IPS DF 6.9 (cell line): ENCODE data around the gene CDH16.

Experiments used
- DNase-seq: peaks from one replicate; pipeline ENCODE4 v3.0.0-alpha.2; 2013; ENCODE audit warnings: low read depth, low spot score
- H3K27ac ChIP-seq: one replicate; pipeline ENCODE4 v1.5.1; 2013; ENCODE audit warnings: low read length, control low read depth
- H3K27me3 ChIP-seq: 2 replicates; pipeline ENCODE4 v1.6.1; 2013; ENCODE audit warnings: mild to moderate bottlenecking, low read length; ENCODE audit not compliant: control insufficient read depth, insufficient read depth
- H3K36me3 ChIP-seq: 2 replicates; pipeline ENCODE4 v1.6.1; 2013; ENCODE audit warnings: low read length; ENCODE audit not compliant: control insufficient read depth, insufficient read depth
- H3K4me1 ChIP-seq: 2 replicates; pipeline ENCODE4 v1.6.1; 2013; ENCODE audit warnings: low read length; ENCODE audit not compliant: control insufficient read depth, insufficient read depth
- H3K4me3 ChIP-seq: 2 replicates; pipeline ENCODE4 v1.5.1; 2013; ENCODE audit warnings: mild to moderate bottlenecking, low read length
- H3K9me3 ChIP-seq: 2 replicates; pipeline ENCODE4 v1.6.1; 2013; ENCODE audit warnings: low read length, inconsistent platforms; ENCODE audit not compliant: control insufficient read depth, insufficient read depth
- WGBS: extraction: QIAGEN DNeasy Blood & Tissue Kit; methylation state at CpG from one replicate; pipeline ENCODE4 v1.1.7; 2013; ENCODE audit warnings: mixed read lengths, missing lambda C conversion rate; ENCODE audit not compliant: insufficient read length, insufficient coverage; 5-methylcytosine and 5-hydroxymethylcytosine counted together

The CDH16 gene

GRCh38 chr16:66911801-66912200 lies 6.9 kb downstream of the CDH16 start:
- no CpG with 5 or more reads among the region's 8 CpGs for WGBS
- no peak for DNase-seq

GRCh38 chr16:66911112-66911511 lies 7.6 kb downstream of the CDH16 start:
- no peaks in the 10 kb centered on the region for H3K9me3 ChIP-seq
- H3K36me3 ChIP-seq: no peaks in the 10 kb centered on the region
- H3K27me3 ChIP-seq: no peaks in the 10 kb centered on the region
- no peak overlapping the region for H3K27ac ChIP-seq
- no CpG with 5 or more reads among the region's 5 CpGs for WGBS
- 0 out of 2 replicates have a peak, but pooled peaks cover 2% of the 10 kb centered on the region for H3K4me1 ChIP-seq
- H3K4me3 ChIP-seq: no peak overlapping the region
- no peak for DNase-seq

More at GRCh38 chr16:66911801-66912200, 6.9 kb downstream of the CDH16 start:
- H3K36me3 ChIP-seq: no peaks in the 10 kb centered on the region
- no peaks in the 10 kb centered on the region for H3K27me3 ChIP-seq
- no peak overlapping the region for H3K27ac ChIP-seq
- 0 out of 2 replicates have a peak, but pooled peaks cover 2% of the 10 kb centered on the region for H3K4me1 ChIP-seq
- no peaks in the 10 kb centered on the region for H3K9me3 ChIP-seq
- no peak overlapping the region for H3K4me3 ChIP-seq

DNA sequence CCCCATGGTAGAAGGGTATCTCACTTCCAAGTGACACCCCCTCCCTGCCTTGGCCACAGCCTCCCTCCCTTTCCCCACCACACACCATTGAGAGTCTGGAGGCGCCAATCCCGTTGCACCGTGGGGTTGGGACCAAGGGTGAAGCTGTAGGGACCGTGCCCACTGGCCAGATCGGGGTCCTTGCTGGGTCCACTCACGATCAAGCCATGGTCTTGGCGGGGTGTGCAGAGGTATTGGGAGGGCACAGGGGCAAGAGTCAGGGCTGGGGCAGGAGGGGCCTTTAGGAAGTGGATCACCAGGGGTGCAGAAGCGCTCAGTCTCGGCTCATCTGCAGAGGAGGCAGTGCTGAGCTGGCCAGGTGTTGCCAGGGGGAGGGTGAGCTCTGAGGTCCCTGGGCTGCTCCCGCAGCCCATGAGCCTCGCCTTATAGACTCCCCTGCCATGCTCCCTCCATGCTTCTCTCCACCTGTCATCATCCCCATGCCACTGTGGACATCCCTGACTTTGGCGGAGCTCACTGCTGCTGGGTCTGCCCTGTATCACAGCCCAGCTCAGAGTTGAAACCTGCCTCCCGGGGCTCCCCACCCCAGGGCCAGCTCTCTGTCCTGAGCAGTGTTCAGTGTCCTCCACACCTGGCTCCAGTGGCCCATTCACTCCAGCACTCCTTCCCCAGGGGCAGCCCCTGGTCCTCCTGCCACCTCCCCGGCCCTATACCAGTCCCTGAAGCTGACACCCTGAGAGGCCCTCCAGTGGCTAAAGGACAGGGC lies 8.3 kb downstream of the CDH16 start:
- Histone ChIP-seq H3K36me3 (no peaks in the 10 kb centered on the region), H3K9me3 (no peaks in the 10 kb centered on the region), H3K4me1 (peaks cover 4% of the 10 kb centered on the region; the same call in 1 of the 2 replicates), H3K27me3 (no peaks in the 10 kb centered on the region), H3K27ac (no peak overlapping the region), H3K4me3 (no peak overlapping the region)
- DNase-seq: no peak
- WGBS: no CpG with 5 or more reads among the region's 14 CpGs

DNA sequence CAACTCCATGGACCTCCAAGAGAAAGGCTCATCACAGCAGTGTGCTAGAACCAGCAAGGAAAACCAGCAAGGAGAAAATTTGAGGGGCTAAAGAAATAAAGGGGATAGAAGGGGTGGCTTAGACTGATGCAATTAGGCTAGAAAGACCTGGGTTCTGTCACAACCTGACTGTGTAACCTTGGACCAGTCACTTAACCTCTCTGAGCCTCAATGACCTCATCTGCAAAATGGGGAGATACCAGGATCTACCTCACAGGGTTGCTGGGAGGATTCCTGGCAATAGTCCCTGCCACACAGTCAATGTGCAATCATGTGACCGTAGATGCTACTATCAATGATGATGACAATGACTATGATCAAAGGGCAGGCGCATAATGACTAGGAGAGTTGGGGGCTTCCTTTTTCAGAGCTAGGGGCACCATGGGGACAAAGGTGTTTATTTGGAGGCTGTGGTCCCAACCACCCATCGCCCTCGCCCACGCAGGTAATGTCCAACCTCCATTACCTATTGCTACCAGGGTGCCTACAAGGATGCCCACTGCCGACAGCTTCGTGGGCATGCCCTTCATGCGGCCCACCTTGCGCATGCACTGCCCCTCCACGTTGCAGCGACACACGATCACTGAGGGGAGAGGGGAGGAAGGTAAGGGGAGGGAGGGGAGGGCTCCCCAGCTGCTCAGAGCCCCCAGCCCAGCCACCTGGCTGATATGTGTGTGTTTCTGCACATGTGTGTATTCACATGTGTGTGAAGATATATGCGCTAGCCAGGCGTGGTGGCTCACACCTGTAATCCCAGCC lies 9.7 kb downstream of the CDH16 start:
- Histone ChIP-seq H3K9me3 (no peaks in the 10 kb centered on the region), H3K27ac (no peak overlapping the region)
- no CpG with 5 or more reads among the region's 14 CpGs for WGBS

GRCh38 chr16:66908116-66908515 lies 10.6 kb downstream of the CDH16 start:
- H3K27me3 ChIP-seq: no peaks in the 10 kb centered on the region
- H3K4me1 ChIP-seq: peaks cover 4% of the 10 kb centered on the region; the same call in 1 of the 2 replicates
- H3K4me3 ChIP-seq: no peak overlapping the region
- no CpG with 5 or more reads among the region's 3 CpGs for WGBS
- H3K27ac ChIP-seq: no peak overlapping the region
- no peaks in the 10 kb centered on the region for H3K9me3 ChIP-seq
- no peaks in the 10 kb centered on the region for H3K36me3 ChIP-seq
- no peak for DNase-seq

More for the DNA sequence above, 9.7 kb downstream of the CDH16 start:
- peaks cover 4% of the 10 kb centered on the region; the same call in 1 of the 2 replicates for H3K4me1 ChIP-seq
- H3K27me3 ChIP-seq: no peaks in the 10 kb centered on the region
- no peak overlapping the region for H3K4me3 ChIP-seq
- H3K36me3 ChIP-seq: no peaks in the 10 kb centered on the region
- DNase-seq: no peak

GRCh38 chr16:66906916-66907836 lies 11.5 kb downstream of the CDH16 start:
- WGBS: no CpG with 5 or more reads among the region's 7 CpGs
- Histone ChIP-seq H3K4me3 (no peak overlapping the region), H3K27me3 (no peaks in the 10 kb centered on the region), H3K4me1 (peaks cover 4% of the 10 kb centered on the region; the same call in 1 of the 2 replicates), H3K36me3 (no peaks in the 10 kb centered on the region), H3K27ac (no peak overlapping the region), H3K9me3 (no peaks in the 10 kb centered on the region)
- DNase-seq: no peak

- no peak for DNase-seq
Measured at GRCh38 chr16:66905633-66906539, 12.8 kb downstream of the CDH16 start.

GRCh38 chr16:66904846-66905632 lies 13.6 kb downstream of the CDH16 start:
- no peak for DNase-seq
- Histone ChIP-seq H3K27ac (no peak overlapping the region), H3K9me3 (no peaks in the 10 kb centered on the region), H3K27me3 (no peaks in the 10 kb centered on the region), H3K36me3 (no peaks in the 10 kb centered on the region), H3K4me1 (peaks cover 4% of the 10 kb centered on the region; the same call in 1 of the 2 replicates), H3K4me3 (no peak overlapping the region)
- WGBS: no CpG with 5 or more reads among the region's 16 CpGs

More at GRCh38 chr16:66905633-66906539, 12.8 kb downstream of the CDH16 start:
- H3K4me3 ChIP-seq: no peak overlapping the region
- no peaks in the 10 kb centered on the region for H3K36me3 ChIP-seq
- peaks cover 4% of the 10 kb centered on the region; the same call in 1 of the 2 replicates for H3K4me1 ChIP-seq
- no peak overlapping the region for H3K27ac ChIP-seq
- no peaks in the 10 kb centered on the region for H3K27me3 ChIP-seq
- no CpG with 5 or more reads among the region's 11 CpGs for WGBS
- H3K9me3 ChIP-seq: no peaks in the 10 kb centered on the region

GRCh38 chr16:66904428-66904845 lies 14.2 kb downstream of the CDH16 start:
- Histone ChIP-seq H3K9me3 (no peaks in the 10 kb centered on the region), H3K4me1 (peaks cover 3% of the 10 kb centered on the region; the same call in 1 of the 2 replicates), H3K27me3 (no peaks in the 10 kb centered on the region), H3K4me3 (no peak overlapping the region), H3K27ac (no peak overlapping the region), H3K36me3 (no peaks in the 10 kb centered on the region)
- WGBS: no CpG with 5 or more reads among the region's 13 CpGs
- DNase-seq: no peak
